K562 (cell line): ENCODE measurements around the gene ST6GALNAC6.
"Not testable (repeated sequence)": the region's sequence is repeated elsewhere in the genome, so short reads cannot be mapped to it uniquely, and the experiment has no call there.

ENCODE experiments used
- PML ChIP-seq: IDR thresholded peaks from 2 replicates; pipeline ENCODE4 v1.6.1; 2012; ENCODE audit warnings: low read length, inconsistent platforms
- SREBF2 ChIP-seq: sonication (generic); formaldehyde crosslinking; IDR thresholded peaks from 2 replicates; pipeline ENCODE4 v1.4.0; 2020; ENCODE audit warnings: mild to moderate bottlenecking, missing genetic modification reagents
- ZNF24 ChIP-seq: fragments of 450-650 bp; IDR thresholded peaks from 2 replicates; pipeline ENCODE4 v1.6.1; 2016
- TF ChIP-seq, protein P1 (sequence below), 3 experiments: IDR thresholded peaks in 2 of 3; conservative IDR thresholded peaks in 1 of 3; 2 replicates each; pipeline ENCODE4 v1.5.1; 2011 to 2012; ENCODE audit warnings: low read length in 3 of 3, mild to moderate bottlenecking in 3 of 3, control low read depth in 2 of 3, improper control_type of control experiment in 1 of 3, inconsistent platforms in 1 of 3, low read depth in 1 of 3, mixed read lengths in 1 of 3, moderate library complexity in 1 of 3; ENCODE audit not compliant: insufficient read depth in 2 of 3

GRCh38 chr9:127836561-127836960, 62.8 kb downstream of the ST6GALNAC6 start:
- TF ChIP-seq PML; ZNF24; SREBF2 (CRISPR knock-in tag): not testable (repeated sequence)
- TF ChIP-seq, protein P1, sequence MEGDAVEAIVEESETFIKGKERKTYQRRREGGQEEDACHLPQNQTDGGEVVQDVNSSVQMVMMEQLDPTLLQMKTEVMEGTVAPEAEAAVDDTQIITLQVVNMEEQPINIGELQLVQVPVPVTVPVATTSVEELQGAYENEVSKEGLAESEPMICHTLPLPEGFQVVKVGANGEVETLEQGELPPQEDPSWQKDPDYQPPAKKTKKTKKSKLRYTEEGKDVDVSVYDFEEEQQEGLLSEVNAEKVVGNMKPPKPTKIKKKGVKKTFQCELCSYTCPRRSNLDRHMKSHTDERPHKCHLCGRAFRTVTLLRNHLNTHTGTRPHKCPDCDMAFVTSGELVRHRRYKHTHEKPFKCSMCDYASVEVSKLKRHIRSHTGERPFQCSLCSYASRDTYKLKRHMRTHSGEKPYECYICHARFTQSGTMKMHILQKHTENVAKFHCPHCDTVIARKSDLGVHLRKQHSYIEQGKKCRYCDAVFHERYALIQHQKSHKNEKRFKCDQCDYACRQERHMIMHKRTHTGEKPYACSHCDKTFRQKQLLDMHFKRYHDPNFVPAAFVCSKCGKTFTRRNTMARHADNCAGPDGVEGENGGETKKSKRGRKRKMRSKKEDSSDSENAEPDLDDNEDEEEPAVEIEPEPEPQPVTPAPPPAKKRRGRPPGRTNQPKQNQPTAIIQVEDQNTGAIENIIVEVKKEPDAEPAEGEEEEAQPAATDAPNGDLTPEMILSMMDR (IDR thresholded peaks at IDR 0.05 in 2 of 3, conservative IDR thresholded peaks at IDR 0.05 in 1 of 3; ENCODE audit: insufficient read depth in 2 of 3, low read depth in 1 of 3, low read length in 3 of 3) = not testable (repeated sequence)
